ENCODE results near the gene GPT2. TPM values are rescaled to one million over a fixed set of nuclear protein-coding genes. Genes with fewer than 3 reads are reported as not detected.
"Not testable (repeated sequence)": the region's sequence is repeated elsewhere in the genome, so short reads cannot be mapped to it uniquely, and the experiment has no call there.

The GPT2 gene
- total RNA-seq, 1 donor from 2014 or later, result 25.7 TPM

DNA sequence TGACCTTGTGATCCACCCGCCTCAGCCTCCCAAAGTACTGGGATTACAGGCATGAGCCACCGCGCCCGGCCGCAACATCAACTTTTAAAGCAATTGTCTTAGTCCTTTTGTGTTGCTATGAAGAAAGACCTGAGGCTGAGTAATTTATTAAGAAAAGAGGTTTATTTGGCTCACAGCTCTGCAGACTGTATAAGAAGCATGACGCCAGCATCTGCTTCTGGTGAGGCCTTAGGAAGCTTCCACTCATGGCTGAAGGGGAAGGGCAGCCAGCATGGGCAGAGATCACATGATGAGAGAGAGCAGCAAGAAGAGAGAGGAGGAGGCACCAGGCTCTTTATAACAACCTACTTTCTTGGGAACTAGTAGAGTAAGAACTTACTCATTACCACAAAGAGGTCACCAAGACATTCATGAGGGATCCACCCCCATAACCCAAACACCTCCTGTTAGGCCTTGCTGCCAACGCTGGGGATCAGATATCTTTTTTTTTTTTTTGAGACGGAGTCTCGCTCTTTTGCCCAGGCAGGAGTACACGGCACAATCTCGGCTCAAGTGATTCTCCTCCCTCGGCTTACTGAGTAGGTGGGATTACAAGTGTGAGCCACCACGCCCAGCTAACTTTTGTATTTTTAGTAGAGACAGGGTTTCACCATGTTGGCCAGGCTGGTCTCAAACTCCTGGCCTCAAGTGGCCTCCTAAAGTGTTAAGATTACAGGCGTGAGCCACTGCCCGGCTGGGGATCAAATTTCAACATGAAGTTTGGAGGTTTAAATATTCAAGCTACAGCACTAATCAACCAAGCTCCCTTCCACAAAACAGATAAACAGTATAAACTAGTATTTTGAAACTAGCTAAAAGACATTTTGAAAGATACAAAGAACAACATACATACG is 21.4 kb upstream of the GPT2 start:
- no peak for DNase-seq (ENCODE audit: low read depth)

DNA sequence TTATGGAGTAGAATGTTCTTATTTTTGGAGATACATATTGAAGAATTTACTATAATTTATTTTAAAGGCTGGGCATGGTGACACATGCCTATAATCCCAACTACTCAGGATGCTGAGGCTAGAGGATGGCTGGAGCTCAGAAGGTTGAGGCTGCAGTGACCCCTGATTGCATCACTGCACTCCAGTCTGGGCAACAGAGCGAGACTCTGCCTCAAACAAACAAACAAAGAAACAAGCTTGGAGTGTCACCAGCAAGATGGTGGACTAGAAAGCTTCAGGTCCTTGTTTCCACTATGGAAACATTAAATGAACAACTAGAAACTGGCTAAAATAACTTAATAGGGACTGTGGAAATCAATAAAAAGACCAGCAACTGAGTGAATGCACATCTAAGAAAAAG is 17.9 kb upstream of the GPT2 start:
- no peak for DNase-seq (ENCODE audit: low read depth)

DNA sequence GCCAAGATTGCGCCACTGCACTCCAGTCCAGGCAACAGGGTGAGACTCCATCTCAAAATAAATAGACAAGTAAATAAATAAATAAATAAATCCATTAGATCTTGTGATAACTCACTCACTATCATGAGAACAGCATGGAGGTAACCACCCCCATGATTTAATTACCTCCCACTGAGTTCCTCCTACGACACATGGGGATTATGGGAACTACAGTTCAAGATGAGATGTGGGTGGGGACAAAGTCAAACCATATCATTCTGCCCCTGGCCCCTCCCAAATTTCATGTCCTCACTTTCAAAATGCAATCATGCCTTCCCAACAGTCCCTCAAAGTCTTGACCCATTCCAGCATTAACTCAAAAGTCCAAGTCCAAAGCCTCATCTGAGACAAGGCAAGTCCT is 16.7 kb upstream of the GPT2 start:
- DNase-seq (ENCODE audit: low read depth), result not testable (repeated sequence)

DNA sequence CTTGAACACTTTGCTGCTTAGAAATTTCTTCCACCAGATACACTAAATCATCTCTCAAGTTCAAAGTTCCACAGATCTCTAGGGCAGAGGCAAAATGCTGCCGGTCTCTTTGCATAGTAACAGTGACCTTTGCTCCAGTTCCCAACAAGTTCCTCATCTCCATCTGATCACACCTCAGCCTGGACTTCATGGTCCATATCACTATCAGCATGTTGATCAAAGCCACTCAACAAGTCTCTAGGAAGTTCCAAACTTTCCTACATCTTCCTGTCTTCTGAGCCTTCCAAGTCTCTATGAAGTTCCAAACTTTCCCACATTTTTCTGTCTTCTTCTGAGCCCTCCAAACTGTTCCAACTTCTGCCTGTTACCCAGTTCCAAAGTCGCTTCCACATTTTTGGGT is 15.3 kb upstream of the GPT2 start:
- DNase-seq (ENCODE audit: low read depth), result not testable (repeated sequence)

DNA sequence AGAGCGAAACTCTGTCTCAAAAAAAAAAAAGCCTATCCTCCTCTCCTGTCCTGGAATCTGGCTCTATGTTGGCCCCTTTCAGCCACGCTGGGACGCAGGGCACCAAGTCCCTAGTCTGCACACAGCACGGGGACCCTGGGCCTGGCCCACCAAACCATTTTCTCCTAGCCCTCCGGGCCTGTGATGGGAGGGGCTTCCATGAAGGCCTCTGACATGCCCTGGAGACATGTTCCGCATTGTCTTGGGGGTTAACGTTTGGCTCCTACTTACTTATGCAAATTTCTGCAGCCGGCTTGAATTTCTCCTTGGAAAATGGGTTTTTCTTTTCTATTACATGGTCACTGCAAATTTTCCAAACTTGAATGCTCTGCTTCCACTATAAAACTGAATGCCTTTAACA is 12.6 kb upstream of the GPT2 start:
- DNase-seq (ENCODE audit: low read depth), result no peak

DNA sequence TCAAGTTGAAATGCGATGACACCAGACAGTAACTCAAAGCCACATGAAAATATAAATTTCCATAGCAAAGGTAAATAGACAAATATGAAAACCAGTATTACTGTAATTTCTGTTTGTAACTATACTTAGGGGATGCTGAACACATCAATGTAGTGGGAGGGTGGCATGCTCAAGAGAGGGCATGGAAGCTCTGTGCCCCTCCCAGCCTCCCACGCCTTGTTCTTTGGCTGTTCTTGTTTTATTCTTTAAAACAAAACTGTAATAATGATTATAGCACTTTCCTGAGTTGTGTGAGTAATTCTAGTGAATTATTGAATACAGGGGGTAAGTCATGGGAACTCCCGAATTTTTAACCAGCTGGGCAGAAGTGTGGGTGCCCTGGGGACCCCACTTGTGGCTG is 11.0 kb upstream of the GPT2 start:
- no peak for DNase-seq (ENCODE audit: low read depth)

DNA sequence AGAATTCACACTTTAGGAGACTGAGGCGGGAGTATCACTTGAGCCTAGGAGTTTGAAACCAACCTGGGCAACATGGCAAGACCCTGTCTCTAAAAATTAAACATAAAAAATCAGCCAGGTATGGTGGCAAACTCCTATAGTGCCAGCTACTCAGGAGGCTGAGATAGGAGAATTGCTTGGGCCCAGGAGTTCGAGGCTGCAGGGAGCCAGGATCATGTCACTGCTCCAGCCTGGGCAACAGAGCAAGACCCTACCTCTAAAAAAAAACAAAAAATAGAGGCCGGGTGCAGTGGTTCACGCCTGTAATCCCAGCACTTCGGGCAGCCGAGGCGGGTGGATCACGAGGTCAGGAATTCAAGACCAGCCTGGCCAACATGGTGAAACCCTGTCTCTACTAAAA is 8.9 kb upstream of the GPT2 start:
- DNase-seq (ENCODE audit: low read depth), result no peak

DNA sequence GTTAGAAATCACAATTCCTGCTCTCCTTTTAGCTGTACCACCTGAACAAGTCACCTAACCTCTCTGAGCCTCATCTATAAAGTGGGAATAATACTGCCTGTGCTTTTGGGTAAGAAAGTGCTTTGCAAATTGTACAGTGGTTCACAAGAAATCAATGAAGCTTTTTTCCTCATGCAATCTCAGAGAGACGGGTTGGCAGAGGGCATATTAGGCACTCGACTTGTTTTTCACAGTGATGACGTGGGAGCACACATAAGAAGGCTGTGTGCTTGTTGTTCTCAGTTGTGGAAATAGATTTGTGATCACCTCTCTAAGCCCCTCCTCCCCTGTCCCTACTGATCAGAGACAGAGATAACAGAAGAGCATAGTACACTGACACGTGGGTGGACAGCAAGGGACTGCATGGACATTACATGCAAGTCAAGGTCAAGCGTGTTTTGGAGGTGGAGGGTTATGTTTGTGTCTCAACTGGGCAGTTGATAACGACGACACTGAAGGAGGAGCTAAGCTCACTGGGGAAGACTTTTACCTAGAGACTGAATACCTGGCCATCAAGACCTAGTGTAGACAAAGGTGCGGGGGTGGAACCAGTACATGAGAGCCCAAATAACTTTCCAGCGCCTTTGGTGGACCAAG is 1.7 kb upstream of the GPT2 start:
- no peak for DNase-seq (ENCODE audit: low read depth)

DNA sequence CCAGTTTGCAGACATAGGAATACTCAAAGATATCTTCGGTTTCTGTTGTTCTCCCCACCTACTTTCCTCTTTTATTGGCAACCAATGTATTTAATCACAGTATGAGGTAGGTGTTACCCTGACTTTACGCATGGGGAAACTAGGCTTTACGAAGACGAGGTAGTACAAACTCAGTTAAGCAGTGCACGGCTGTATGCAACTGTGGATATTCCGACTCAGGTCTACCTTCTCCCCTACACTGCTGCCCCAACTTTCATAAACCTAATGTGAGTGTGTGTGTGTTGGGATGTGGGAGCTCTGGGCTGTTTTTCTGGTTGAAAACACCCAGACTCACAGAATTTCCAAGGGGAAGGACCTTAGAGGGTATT is 1.2 kb upstream of the GPT2 start:
- no peak for DNase-seq (ENCODE audit: low read depth)

DNA sequence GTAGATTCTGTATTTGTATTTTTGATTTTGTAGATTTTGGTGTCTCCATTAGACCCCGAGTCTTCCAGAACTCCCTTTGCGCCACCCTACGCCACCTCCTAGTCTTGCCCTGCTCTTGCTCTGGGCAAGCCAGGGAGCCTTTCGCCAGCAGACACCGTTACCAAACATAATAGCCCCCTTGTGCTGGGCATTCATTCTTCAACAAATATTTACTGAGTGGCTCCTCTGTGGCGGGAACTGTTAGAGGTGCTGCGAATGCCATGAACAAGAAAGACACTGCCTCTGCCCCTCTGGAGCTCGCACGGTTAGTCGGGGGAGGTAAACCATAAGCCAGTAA is 841 bp upstream of the GPT2 start:
- DNase-seq (ENCODE audit: low read depth), result no peak

DNA sequence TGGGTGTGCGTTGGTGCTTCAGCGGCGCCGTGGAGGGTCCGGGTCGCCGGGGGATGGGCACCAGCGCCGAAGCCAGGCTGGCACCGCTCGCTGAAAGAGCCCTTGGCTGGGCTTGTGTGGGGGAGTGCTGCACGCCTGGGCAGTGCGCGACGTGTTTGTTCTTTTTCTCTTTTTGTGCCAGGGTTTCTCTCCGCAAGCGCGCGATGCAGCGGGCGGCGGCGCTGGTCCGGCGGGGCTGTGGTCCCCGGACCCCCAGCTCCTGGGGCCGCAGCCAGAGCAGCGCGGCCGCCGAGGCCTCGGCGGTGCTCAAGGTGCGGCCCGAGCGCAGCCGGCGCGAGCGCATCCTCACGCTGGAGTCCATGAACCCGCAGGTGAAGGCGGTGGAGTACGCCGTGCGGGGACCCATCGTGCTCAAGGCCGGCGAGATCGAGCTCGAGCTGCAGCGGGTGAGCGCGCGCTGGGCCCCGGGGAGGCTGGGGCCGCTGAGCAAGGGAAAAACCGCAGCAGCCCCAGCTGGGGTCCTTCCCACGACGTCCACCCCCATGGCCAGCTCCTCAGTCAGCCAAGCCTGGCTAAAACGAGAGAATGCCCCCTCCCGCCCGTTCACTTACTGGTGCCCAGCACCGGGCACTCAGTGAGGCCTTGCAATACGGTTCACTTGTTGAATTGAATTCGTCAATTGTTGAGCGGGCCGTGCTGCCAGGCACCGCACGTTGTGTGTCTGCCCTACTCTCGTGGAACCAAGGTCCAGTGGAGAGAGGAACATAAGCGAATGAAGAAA is 541 bp downstream of the GPT2 start:
- no peak for DNase-seq (ENCODE audit: low read depth)

DNA sequence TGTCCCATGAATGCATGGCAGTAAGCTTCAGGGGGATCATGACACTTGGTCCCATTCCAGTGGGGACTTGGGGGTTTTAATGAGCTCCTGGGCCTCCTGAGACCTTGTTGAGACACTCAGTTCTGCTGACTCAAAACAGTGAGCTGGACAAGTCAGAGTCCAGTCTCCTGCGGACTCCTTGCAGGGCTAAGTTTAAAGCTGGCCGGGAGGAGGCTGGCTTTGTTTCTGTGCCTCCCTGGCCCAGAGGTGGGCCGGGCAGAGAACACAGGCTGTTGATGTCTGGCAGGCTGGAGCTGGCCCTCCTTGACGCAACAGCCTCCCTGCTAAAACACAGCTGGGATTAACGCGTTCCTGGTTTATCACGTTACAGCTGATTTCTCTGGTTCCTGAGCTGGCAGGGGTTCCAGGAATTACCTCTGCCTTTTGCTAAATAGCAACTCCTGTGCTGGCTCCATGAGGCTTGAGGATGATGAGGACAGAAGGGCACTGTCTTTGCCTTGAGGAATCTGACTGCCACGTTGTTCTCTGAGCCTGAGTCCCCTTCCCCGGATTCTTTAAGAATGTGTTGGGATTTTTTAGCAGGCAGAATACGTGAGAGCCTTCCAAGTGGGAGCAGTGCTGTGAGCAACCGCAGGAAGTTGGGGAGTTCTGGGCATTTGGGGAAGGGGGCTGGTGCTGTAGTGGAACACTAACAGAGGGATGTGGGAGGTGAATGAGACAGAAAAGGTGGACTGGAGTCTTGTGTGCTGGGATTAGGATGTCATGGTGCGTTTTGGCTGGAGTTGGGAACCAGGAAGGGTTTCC is 2.0 kb downstream of the GPT2 start:
- peak; percentile 54 for DNase-seq (ENCODE audit: low read depth)

DNA sequence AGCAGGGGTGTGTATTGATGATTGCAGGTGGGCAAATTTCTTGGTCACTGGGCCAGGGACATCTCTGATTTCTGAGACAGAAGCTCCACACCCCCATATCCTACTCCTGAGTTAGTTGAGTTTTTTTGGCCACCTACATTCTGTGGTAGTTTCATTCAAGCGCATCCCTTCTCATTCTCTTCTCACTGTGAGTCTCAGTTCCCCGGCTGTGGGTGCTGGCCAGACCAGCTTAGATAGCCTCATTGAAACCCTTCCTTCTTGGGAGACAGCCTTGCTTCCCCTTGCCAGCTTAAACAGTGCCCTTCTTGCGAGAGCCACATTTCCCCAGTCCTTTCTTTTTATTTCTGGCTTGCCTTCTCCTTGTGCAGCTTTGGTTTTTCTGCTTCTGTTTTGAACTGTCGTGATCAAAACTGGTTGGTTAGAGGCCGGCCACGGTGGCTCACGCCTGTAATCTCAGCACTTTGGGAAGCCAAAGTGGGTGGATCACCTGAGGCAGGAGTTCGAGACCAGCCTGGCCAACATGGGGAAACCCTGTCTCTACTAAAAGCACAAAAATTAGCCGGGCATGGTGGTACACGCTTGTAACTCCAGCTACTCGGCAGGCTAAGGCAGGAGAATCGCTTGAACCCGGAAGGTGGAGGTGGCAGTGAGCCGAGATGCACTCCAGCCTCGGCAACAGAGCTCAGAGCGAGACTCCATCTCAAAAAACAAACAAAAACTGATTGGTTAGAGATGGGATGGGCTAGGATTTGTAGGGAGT is 2.8 kb downstream of the GPT2 start:
- DNase-seq (ENCODE audit: low read depth), result no peak

DNA sequence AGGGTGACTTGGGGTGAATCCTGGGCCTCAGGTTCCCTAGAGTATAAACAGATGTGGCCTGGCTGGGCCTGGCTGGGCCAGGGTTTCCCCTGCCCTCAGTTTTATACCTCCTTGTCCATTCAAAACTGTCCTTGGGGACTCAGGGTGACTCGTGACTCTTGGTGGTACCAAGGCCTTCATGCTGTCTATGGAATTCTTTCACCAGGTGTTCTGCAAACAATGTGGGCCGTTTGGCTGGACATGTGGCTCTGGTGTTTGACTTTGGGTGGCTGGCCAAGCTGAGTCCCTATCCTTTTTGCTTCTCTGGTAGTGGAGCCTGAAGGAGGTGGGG is 3.3 kb downstream of the GPT2 start:
- DNase-seq (ENCODE audit: low read depth), result no peak

DNA sequence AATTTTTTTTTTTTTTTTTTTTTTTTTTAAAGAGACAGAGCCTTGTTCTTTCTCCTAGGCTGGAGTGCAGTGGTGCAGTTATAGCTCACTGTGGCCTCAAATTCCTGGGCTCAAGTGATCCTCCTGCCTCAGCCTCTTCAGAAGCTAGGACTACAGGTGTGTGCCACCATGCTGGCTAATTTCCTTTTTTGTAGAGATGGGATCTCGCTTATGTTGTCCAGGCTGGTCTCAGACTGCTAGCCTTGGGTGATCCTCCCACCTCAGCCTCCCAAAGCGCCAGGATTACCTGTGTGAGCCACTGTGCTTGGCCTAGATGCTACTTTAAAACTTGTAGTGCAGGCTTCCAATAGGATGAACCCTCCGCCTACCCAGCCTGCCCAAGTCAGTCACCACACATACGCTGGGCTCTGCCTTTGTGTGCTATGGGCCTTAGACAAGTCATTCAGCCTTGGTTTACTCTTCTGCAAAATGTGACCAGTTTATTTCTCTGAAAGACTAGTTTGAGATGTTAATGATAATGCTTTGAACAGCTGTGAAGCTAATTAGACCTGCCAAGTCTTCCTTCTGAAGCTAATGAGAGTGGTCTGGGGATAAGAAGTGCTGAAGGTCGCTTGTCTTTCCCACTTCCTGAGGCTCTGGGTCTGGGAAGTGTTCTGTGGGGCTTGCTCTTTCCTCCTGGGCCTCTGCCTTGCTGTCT is 5.2 kb downstream of the GPT2 start:
- DNase-seq (ENCODE audit: low read depth), result no peak

DNA sequence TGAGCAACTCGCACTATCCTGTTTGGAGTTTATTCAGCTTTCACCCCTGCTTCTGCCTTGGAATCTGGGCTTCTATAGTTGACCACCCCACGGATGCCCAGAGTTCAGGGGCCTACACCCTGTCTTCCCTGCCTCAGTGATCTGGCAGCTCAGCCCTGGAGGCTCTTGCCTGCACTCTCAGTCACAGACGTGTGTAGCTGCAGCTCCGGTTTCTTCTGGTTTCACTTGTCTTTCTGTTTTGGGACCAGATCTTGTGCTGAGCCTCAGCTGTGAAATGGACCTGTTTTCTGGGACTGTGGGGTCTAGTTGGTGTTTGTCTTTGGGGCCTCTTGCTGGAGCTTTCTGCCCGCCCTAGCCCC is 5.8 kb downstream of the GPT2 start:
- DNase-seq (ENCODE audit: low read depth), result no peak

DNA sequence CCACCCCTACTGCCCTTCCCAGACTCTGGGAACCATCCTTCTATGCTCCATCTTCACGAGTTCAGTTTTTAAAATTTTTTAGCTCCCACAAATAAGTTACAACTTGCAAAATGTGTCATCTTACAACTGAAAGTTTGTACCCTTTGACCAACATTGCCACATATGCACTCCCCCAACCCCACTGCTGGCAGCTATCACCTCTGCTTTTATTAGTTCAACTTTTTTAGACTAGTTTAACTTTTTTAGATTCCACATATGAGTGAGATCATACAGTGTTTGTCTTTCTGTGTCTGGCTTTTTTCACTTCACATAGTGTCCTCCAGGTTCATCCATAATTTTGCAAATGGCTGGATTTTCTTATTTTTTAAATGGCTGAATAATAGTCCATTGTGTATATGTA is 7.7 kb downstream of the GPT2 start:
- no peak for DNase-seq (ENCODE audit: low read depth)

DNA sequence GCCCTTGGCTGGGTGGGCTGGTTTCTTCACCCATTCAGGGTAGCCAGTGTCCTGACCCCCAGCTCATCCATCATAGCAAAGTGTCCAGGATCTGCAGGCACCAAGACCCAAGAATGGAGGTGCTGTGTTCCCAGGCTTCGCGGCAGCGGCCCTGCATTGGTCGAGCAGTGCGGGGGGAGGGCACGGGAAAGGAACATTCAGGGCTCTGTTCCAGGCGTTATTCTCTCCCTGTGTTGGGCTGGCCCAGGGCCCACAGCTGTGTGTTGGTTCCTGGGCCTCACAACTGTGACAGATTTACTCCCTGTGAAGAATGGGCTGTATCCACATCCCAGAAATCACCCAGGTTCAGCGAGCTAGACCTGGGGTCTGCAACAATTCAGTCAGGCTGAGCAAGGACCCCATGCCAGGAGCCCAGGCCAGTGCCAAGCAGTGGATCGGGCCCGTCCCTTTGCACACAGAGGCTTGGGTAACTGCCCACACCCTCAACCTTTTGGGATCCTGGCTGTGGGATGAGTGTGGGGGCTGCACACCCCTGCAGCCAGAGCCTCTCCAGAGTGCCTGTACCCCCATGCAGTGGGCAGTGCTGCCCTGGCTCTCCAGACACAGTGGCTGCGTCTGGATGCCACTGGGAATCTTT is 10.0 kb downstream of the GPT2 start:
- DNase-seq (ENCODE audit: low read depth), result no peak

DNA sequence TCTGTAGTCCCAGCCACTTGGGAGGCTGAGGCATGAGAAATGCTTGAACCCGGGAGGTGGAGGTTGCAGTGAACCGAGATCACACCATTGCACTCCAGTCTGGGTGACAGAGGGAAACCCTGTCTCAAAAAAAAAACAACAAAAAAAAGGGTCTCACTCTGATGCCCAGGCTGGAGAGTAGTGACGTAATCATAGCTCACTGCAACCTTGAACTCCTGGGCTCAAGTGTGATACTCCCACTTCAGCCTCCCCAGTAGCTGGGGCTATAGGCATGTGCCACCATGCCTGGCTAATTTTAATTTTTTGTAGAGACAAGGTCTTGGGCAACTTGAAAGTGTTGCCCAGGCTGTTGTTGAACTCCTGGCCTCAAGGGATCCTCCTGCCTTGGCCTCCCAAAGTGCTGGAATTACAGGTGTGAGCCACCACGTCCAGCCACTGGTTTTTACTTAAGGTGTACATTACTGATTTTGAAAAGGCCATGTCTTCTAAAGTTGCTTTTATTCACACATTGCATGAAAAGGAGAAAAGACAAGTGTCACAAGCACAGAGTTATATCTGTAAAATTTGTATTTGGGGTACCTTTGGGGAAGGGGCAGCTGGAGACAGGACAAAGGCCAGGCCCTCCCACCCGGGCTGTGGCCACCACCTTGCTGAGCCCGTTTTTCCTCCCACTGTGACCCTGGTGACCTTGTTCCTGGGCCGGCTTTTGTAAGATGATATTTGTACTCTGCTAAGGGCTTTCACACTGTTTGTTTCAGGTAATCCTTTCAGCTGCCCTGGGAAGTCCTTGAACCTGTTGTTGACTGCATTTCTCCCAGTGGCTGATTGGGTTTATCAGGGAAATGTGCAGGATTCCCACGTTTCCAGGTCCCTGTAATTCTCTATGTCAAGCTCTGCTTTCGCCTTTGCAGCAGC is 11.5 kb downstream of the GPT2 start:
- DNase-seq (ENCODE audit: low read depth), result no peak
